H1 (cell line): ENCODE results near the gene LCAT. TPM values are rescaled to one million over a fixed set of nuclear protein-coding genes. Genes with fewer than 3 reads are reported as not detected.

ENCODE experiments used
- CTCF ChIA-PET: fragments of 300-600 bp; sonication (Branson Sonifier 250); formaldehyde crosslinking; loops from one replicate; lab custom pipeline; 2021; ENCODE audit not compliant: partially characterized antibody; lab: Charles Lee
- POLR2A ChIA-PET: fragments of 300-600 bp; sonication (Branson Sonifier 250); formaldehyde crosslinking; loops from one replicate; lab custom pipeline; 2021; ENCODE audit warnings: inconsistent platforms; ENCODE audit not compliant: partially characterized antibody; lab: Charles Lee
- DNase-seq, 2 experiments: peaks; one replicate each; pipeline versions ENCODE4 v3.0.0 to v3.0.0-alpha.2; 2010 to 2022; ENCODE audit warnings: low spot score in 2 of 2, low read depth in 1 of 2, mixed read lengths in 1 of 2
- FAIRE-seq: peaks from 2 replicates; lab custom pipeline; 2011; peaks lifted over from hg19 to GRCh38; lab: Jason Lieb, UNC
- H2AFZ ChIP-seq: 2 replicates; pipeline ENCODE4 v1.8.1; 2012; ENCODE audit warnings: low read length, inconsistent platforms
- H2AK5ac ChIP-seq: 2 replicates; pipeline ENCODE4 v1.6.1; 2013; ENCODE audit warnings: low read depth, low read length
- H2BK120ac ChIP-seq: replicated peaks from 2 replicates; pipeline ENCODE3; 2013; ENCODE audit warnings: low read depth, low read length, inconsistent platforms
- H2BK12ac ChIP-seq: 2 replicates; pipeline ENCODE4 v1.6.1; 2013; ENCODE audit warnings: low read depth, low read length
- H2BK15ac ChIP-seq: 2 replicates; pipeline ENCODE4 v1.6.1; 2013; ENCODE audit warnings: low read length
- H2BK20ac ChIP-seq: 2 replicates; pipeline ENCODE4 v1.6.1; 2013; ENCODE audit warnings: low read length
- H2BK5ac ChIP-seq: 2 replicates; pipeline ENCODE4 v1.6.1; 2013; ENCODE audit warnings: low read depth, low read length
- H3K14ac ChIP-seq: 2 replicates; pipeline ENCODE4 v1.6.1; 2013; ENCODE audit warnings: inconsistent platforms; ENCODE audit not compliant: insufficient read length
- H3K18ac ChIP-seq: 2 replicates; pipeline ENCODE4 v1.6.1; 2013; ENCODE audit warnings: low read length; ENCODE audit errors: extremely low read depth
- H3K23ac ChIP-seq: 2 replicates; pipeline ENCODE4 v1.6.1; 2013; ENCODE audit warnings: inconsistent platforms; ENCODE audit not compliant: insufficient read length
- H3K23me2 ChIP-seq: 2 replicates; pipeline ENCODE4 v1.6.1; 2013; ENCODE audit warnings: low read depth, low read length
- H3K27ac ChIP-seq: 2 replicates; pipeline ENCODE4 v1.6.1; 2011; ENCODE audit warnings: low read depth, low read length, inconsistent platforms
- H3K27me3 ChIP-seq, 4 experiments: replicated peaks in 1 of 4; 1 replicate in 1 of 4; 2 replicates in 3 of 4; pipeline versions ENCODE4 v1.6.1 to v1.8.1; 2011 to 2013; ENCODE audit warnings: low read length in 3 of 4, mild to moderate bottlenecking in 3 of 4, inconsistent platforms in 2 of 4, mixed read lengths in 2 of 4, moderate library complexity in 1 of 4; ENCODE audit not compliant: control insufficient read depth in 3 of 4, insufficient read depth in 3 of 4; ENCODE audit errors: extremely low read depth in 1 of 4
- H3K36me3 ChIP-seq, 4 experiments: 2 replicates each; pipeline versions ENCODE4 v1.6.1 to v1.8.1; 2011 to 2013; ENCODE audit warnings: mild to moderate bottlenecking in 4 of 4, low read length in 3 of 4, moderate library complexity in 2 of 4, control low read depth in 1 of 4, inconsistent platforms in 1 of 4; ENCODE audit not compliant: insufficient read depth in 4 of 4, control insufficient read depth in 2 of 4
- H3K4ac ChIP-seq: replicated peaks from 2 replicates; pipeline ENCODE3; 2013; ENCODE audit warnings: low read length, low read depth, mixed read lengths, inconsistent platforms; ENCODE audit not compliant: insufficient read length
- H3K4me1 ChIP-seq, 4 experiments: replicated peaks in 1 of 4; 1 replicate in 1 of 4; 2 replicates in 3 of 4; pipeline versions ENCODE4 v1.6.1 to v1.8.1; 2011 to 2013; ENCODE audit warnings: low read length in 3 of 4, inconsistent platforms in 2 of 4, mixed read lengths in 1 of 4; ENCODE audit not compliant: insufficient read depth in 4 of 4, control insufficient read depth in 3 of 4
- H3K4me2 ChIP-seq, 2 experiments: 2 replicates each; pipeline versions ENCODE4 v1.6.1 to v1.8.1; 2011 to 2013; ENCODE audit warnings: low read depth in 2 of 2, low read length in 2 of 2, control low read depth in 1 of 2, inconsistent platforms in 1 of 2, mild to moderate bottlenecking in 1 of 2; ENCODE audit not compliant: insufficient read depth in 1 of 2
- H3K4me3 ChIP-seq, 4 experiments: fragments of 200-600, 300-600 bp in 1 of 4; sonication (generic), shearing (Covaris generic), sonication (Bioruptor Twin) in 1 of 4; 2 replicates each; pipeline versions ENCODE4 v1.5.1 to v1.8.1; 2011 to 2016; ENCODE audit warnings: low read length in 4 of 4, low read depth in 3 of 4, control low read depth in 2 of 4, inconsistent platforms in 2 of 4, mild to moderate bottlenecking in 2 of 4, mixed read lengths in 1 of 4, moderate library complexity in 1 of 4; ENCODE audit not compliant: insufficient read depth in 2 of 4; ENCODE audit errors: extremely low read depth in 1 of 4
- H3K56ac ChIP-seq: replicated peaks from 2 replicates; pipeline ENCODE3; 2013; ENCODE audit warnings: low read depth, mild to moderate bottlenecking, mixed read lengths, low read length, inconsistent platforms; ENCODE audit not compliant: insufficient read length
- H3K79me1 ChIP-seq: 2 replicates; pipeline ENCODE4 v1.6.1; 2013; ENCODE audit warnings: low read depth, low read length, control low read depth
- H3K79me2 ChIP-seq, 2 experiments: 2 replicates each; pipeline versions ENCODE4 v1.6.1 to v1.8.1; 2012 to 2013; ENCODE audit warnings: low read length in 2 of 2, mild to moderate bottlenecking in 2 of 2, inconsistent platforms in 1 of 2; ENCODE audit not compliant: insufficient read depth in 2 of 2, control insufficient read depth in 1 of 2
- H3K9ac ChIP-seq, 4 experiments: replicated peaks in 1 of 4; 1 replicate in 1 of 4; 2 replicates in 3 of 4; pipeline versions ENCODE4 v1.6.1 to v1.8.1; 2011 to 2013; ENCODE audit warnings: low read depth in 3 of 4, low read length in 3 of 4, control low read depth in 2 of 4, mild to moderate bottlenecking in 2 of 4, moderate library complexity in 2 of 4, inconsistent platforms in 1 of 4; ENCODE audit errors: extremely low read depth in 1 of 4
- H3K9me3 ChIP-seq, 2 experiments: 2 replicates each; pipeline versions ENCODE4 v1.6.1 to v1.8.1; 2012 to 2013; ENCODE audit warnings: mild to moderate bottlenecking in 2 of 2, moderate library complexity in 2 of 2, control low read depth in 1 of 2, inconsistent platforms in 1 of 2, low read depth in 1 of 2, low read length in 1 of 2, mixed read lengths in 1 of 2; ENCODE audit not compliant: insufficient read depth in 2 of 2
- H4K20me1 ChIP-seq, 2 experiments: replicated peaks in 1 of 2; 2 replicates each; pipeline versions ENCODE3 to v1.8.1; 2011 to 2013; ENCODE audit warnings: inconsistent platforms in 2 of 2, low read length in 2 of 2, mild to moderate bottlenecking in 1 of 2; ENCODE audit not compliant: insufficient read depth in 2 of 2, control insufficient read depth in 1 of 2
- H4K5ac ChIP-seq: 2 replicates; pipeline ENCODE4 v1.6.1; 2013; ENCODE audit warnings: low read length, low read depth, mixed read lengths, inconsistent platforms; ENCODE audit not compliant: insufficient read length
- H4K8ac ChIP-seq: 2 replicates; pipeline ENCODE4 v1.8.0; 2013; ENCODE audit warnings: mild to moderate bottlenecking, moderate library complexity, low read length, inconsistent platforms; ENCODE audit not compliant: insufficient read depth; ENCODE audit errors: extremely low read depth
- H4K91ac ChIP-seq: replicated peaks from 2 replicates; pipeline ENCODE3; 2013; ENCODE audit warnings: low read length, mixed read lengths, inconsistent platforms; ENCODE audit not compliant: insufficient read length
- CREB1 ChIP-seq: IDR thresholded peaks from 2 replicates; pipeline ENCODE4 v1.6.1; 2012; ENCODE audit warnings: inconsistent platforms
- CTBP2 ChIP-seq: IDR thresholded peaks from 2 replicates; pipeline ENCODE4 v1.7.0; 2011; ENCODE audit warnings: borderline replicate concordance, mild to moderate bottlenecking, moderate library complexity, mixed read lengths, low read length; ENCODE audit not compliant: insufficient read depth, insufficient read length
- CTCF ChIP-seq, 3 experiments: IDR thresholded peaks; 1 replicate in 2 of 3; 2 replicates in 1 of 3; pipeline versions ENCODE4 v1.5.1 to v1.6.1; 2011; ENCODE audit warnings: low read length in 3 of 3, mild to moderate bottlenecking in 3 of 3, inconsistent platforms in 2 of 3, low read depth in 1 of 3, moderate library complexity in 1 of 3; ENCODE audit not compliant: insufficient read depth in 1 of 3; ENCODE audit errors: control extremely low read depth in 1 of 3
- EP300 ChIP-seq, 2 experiments: IDR thresholded peaks; 1 replicate in 1 of 2; 2 replicates in 1 of 2; pipeline ENCODE4 v1.6.1; 2011 to 2012; ENCODE audit warnings: low read depth in 2 of 2, low read length in 2 of 2, mild to moderate bottlenecking in 2 of 2, borderline replicate concordance in 1 of 2, inconsistent platforms in 1 of 2, moderate library complexity in 1 of 2
- GABPA ChIP-seq: IDR thresholded peaks from 2 replicates; pipeline ENCODE4 v1.6.1; 2011; ENCODE audit warnings: mild to moderate bottlenecking, low read length, moderate library complexity, borderline replicate concordance; ENCODE audit not compliant: insufficient read depth
- KDM1A ChIP-seq: fragments of 200-600, 300-600 bp; sonication (generic); IDR thresholded peaks from 2 replicates; pipeline ENCODE4 v1.7.1; 2016; ENCODE audit warnings: mild to moderate bottlenecking, low read length, borderline replicate concordance
- SIRT6 ChIP-seq: IDR thresholded peaks from one replicate; pipeline ENCODE4 v1.7.1; 2012; ENCODE audit warnings: low read length, inconsistent platforms
- SIX5 ChIP-seq: IDR thresholded peaks from 2 replicates; pipeline ENCODE4 v1.6.1; 2011; ENCODE audit warnings: mild to moderate bottlenecking, low read depth, low read length
- SRF ChIP-seq: IDR thresholded peaks from 2 replicates; pipeline ENCODE4 v1.6.1; 2011; ENCODE audit warnings: mild to moderate bottlenecking, low read depth, low read length, moderate library complexity
- SUZ12 ChIP-seq: fragments of 200-600 bp; sonication (generic); IDR thresholded peaks from 2 replicates; pipeline ENCODE4 v1.6.1; 2012; ENCODE audit warnings: mild to moderate bottlenecking, inconsistent platforms, low read length, moderate library complexity, mixed read lengths
- TCF12 ChIP-seq: IDR thresholded peaks from 2 replicates; pipeline ENCODE4 v1.6.1; 2011; ENCODE audit warnings: low read depth, mild to moderate bottlenecking, low read length
- WGBS, 2 experiments: shearing (Covaris generic) in 1 of 2; methylation state at CpG; one replicate each; pipeline versions ENCODE4 v1.1.6 to v1.1.7; 2013 to 2015; ENCODE audit warnings: low lambda C conversion rate in 2 of 2, mixed read lengths in 2 of 2, inconsistent platforms in 1 of 2, low coverage in 1 of 2, missing lambda C conversion rate in 1 of 2; ENCODE audit not compliant: insufficient replicate concordance in 2 of 2, insufficient coverage in 1 of 2, insufficient read length in 1 of 2; ENCODE audit errors: extremely low coverage in 1 of 2, missing lambda C conversion rate in 1 of 2; 5-methylcytosine and 5-hydroxymethylcytosine counted together
- polyA plus RNA-seq, 7 experiments: library from polyadenylated mRNA; depleted of rRNA in 3 of 7; stranded (reverse) in 5 of 7; unstranded in 2 of 7; fragments of >200 nt in 5 of 7; fragments of 200-250 nt in 2 of 7; gene quantifications; 1 replicate in 5 of 7; 2 replicates in 1 of 7; 4 replicates in 1 of 7; pipeline versions ENCODE4 v1.2.1 to v1.2.3, GENCODE V29; 2011 to 2013; ENCODE audit warnings: missing spikeins in 2 of 7, mixed read lengths in 2 of 7
- total RNA-seq: library from RNA; stranded (reverse); fragmentation: NEBNext Ultra II Directional; extraction: Animal tissue kit (Norgen Biotek cat#: 25700); gene quantifications from 2 replicates; pipeline ENCODE4 v1.2.1, GENCODE V29; 2021

Gene LCAT
- total and polyA plus RNA-seq, 2 of the 8 experiments (the other 6 are each of a cell fraction or from before 2014, with no cell fraction given), result 9.4 to 19.6 TPM

DNA sequence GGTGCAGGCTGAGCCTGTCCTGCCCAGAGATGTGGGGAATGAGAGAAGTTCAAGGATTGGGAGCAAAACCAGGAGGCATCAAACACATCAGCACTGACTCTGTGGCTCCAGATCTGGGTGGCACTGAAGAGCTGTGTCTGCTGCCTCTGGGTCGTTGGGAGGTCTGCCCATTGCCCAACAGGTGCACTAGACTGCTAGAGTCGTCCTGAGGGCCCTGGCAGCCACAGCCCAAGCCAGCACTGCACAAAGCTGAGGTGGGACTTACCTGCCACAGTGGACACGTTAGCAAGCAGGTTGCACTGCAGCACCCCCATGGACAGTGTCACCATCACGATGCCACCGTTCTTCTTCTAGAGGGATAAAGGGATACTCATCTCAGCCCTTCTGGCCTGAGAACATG lies 33.1 kb upstream of the LCAT start:
- no peak overlapping the region for H4K8ac ChIP-seq
- H3K79me2 ChIP-seq, result no peaks in the 10 kb centered on the region
- no peak overlapping the region for H2BK15ac ChIP-seq
- DNase-seq (no peak), FAIRE-seq (no peak)
- peaks cover 0 to 4% (median 0%) of the 10 kb centered on the region in 4 experiments; a peak in 3 of 7 replicates for H3K4me1 ChIP-seq
- H2AFZ ChIP-seq, result no peak overlapping the region
- no peak overlapping the region for H3K4me3 ChIP-seq
- H4K5ac ChIP-seq, result no peak overlapping the region
- H3K9me3 ChIP-seq, result no peaks in the 10 kb centered on the region; a peak in 1 of 4 replicates
- no peaks in the 10 kb centered on the region for H3K79me1 ChIP-seq
- no peaks in the 10 kb centered on the region for H3K23me2 ChIP-seq
- no peak overlapping the region for H3K18ac ChIP-seq
- H3K27me3 ChIP-seq, result peaks cover 0 to 2% (median 0%) of the 10 kb centered on the region in 4 experiments; a peak in 2 of 7 replicates
- CTCF ChIA-PET, result interaction anchor here (0.6 to 2.7 kb wide), 5 partner anchors 8 to 64 kb away, joined by 3 to 10 read pairs (median 3); no protein-coding TSS in a partner anchor
- no peak overlapping the region for H3K14ac ChIP-seq
- H4K91ac ChIP-seq, result no peak overlapping the region
- POLR2A ChIA-PET, result interaction anchor here (1.4 to 1.8 kb wide), 2 partner anchors 10 to 108 kb away, joined by 5 read pairs; partner anchors contain the start of gene NFATC3
- WGBS, 2 experiments, result 92% methylated on average over 5 of the region's 5 CpGs; no CpG with 5 or more reads in 1 of the 2 experiments
- H2AK5ac ChIP-seq, result no peak overlapping the region
- no peak overlapping the region for H3K9ac ChIP-seq
- H2BK120ac ChIP-seq, result no peak overlapping the region
- H3K23ac ChIP-seq, result no peak overlapping the region
- H4K20me1 ChIP-seq, result no peaks in the 10 kb centered on the region
- no peak overlapping the region for H2BK20ac ChIP-seq
- no peak overlapping the region for H3K56ac ChIP-seq
- no peak overlapping the region for H3K27ac ChIP-seq
- H2BK5ac ChIP-seq, result no peak overlapping the region
- no peak overlapping the region for H3K4ac ChIP-seq
- H3K4me2 ChIP-seq, result no peak overlapping the region
- H2BK12ac ChIP-seq, result no peak overlapping the region; the same call in 1 of the 2 replicates
- no peaks in the 10 kb centered on the region; a peak in 1 of 8 replicates for H3K36me3 ChIP-seq
- TF ChIP-seq GABPA, result no peak
- no peak for TF ChIP-seq SIRT6
- no peak for TF ChIP-seq CTBP2
- no peak for TF ChIP-seq TCF12
- TF ChIP-seq SUZ12, result no peak
- TF ChIP-seq SIX5, result no peak
- no peak for TF ChIP-seq CREB1
- no peak for TF ChIP-seq SRF
- no peak for TF ChIP-seq EP300 (IDR thresholded peaks at IDR 0.05; ENCODE audit: borderline replicate concordance in 1 of 2, low read depth in 2 of 2, low read length in 2 of 2)
- no peak for TF ChIP-seq KDM1A
- TF ChIP-seq CTCF (IDR thresholded peaks at IDR 0.05; ENCODE audit: control extremely low read depth in 1 of 3, insufficient read depth in 1 of 3, low read depth in 1 of 3, low read length in 3 of 3), result no peak
